HG02678 (cell line): ENCODE results near the gene SAP30L.

Source experiments
- ATAC-seq: cut with Tn5 transposase; IDR thresholded peaks from one replicate; pipeline ENCODE4 v1.9.1; 2021; ENCODE audit warnings: mild to moderate bottlenecking, moderate library complexity; ENCODE audit not compliant: unreplicated experiment

Gene SAP30L

GRCh38 chr5:154505567-154505966 is 59.8 kb downstream of the SAP30L start:
- no peak for ATAC-seq

- ATAC-seq, result no peak
Measured at GRCh38 chr5:154506049-154506715, 60.4 kb downstream of the SAP30L start.

- ATAC-seq, result no peak
Measured at GRCh38 chr5:154506716-154507080, 60.9 kb downstream of the SAP30L start.

- ATAC-seq, result no peak
Measured at GRCh38 chr5:154508114-154508513, 62.3 kb downstream of the SAP30L start.

- no peak for ATAC-seq
Measured at GRCh38 chr5:154509784-154510555, 64.2 kb downstream of the SAP30L start.
